AG10803 (cell line): ENCODE results near the gene DLG2.

Experiments used
- DNase-seq: peaks from one replicate; pipeline ENCODE4 v3.0.0; 2010; ENCODE audit warnings: low read depth
- H3K4me3 ChIP-seq: 2 replicates; pipeline ENCODE4 v1.5.1; 2011; ENCODE audit warnings: mild to moderate bottlenecking, low read length, control low read depth
- TF ChIP-seq, protein P1 (sequence below): conservative IDR thresholded peaks from 2 replicates; pipeline ENCODE4 v1.5.1; 2011; ENCODE audit warnings: mild to moderate bottlenecking, low read length, control low read depth, inconsistent platforms

DLG2 gene

GRCh38 chr11:84836371-84836770 is 790.8 kb downstream of the DLG2 start:
- TF ChIP-seq, protein P1, sequence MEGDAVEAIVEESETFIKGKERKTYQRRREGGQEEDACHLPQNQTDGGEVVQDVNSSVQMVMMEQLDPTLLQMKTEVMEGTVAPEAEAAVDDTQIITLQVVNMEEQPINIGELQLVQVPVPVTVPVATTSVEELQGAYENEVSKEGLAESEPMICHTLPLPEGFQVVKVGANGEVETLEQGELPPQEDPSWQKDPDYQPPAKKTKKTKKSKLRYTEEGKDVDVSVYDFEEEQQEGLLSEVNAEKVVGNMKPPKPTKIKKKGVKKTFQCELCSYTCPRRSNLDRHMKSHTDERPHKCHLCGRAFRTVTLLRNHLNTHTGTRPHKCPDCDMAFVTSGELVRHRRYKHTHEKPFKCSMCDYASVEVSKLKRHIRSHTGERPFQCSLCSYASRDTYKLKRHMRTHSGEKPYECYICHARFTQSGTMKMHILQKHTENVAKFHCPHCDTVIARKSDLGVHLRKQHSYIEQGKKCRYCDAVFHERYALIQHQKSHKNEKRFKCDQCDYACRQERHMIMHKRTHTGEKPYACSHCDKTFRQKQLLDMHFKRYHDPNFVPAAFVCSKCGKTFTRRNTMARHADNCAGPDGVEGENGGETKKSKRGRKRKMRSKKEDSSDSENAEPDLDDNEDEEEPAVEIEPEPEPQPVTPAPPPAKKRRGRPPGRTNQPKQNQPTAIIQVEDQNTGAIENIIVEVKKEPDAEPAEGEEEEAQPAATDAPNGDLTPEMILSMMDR = no peak
- no peak overlapping the region for H3K4me3 ChIP-seq

DNA sequence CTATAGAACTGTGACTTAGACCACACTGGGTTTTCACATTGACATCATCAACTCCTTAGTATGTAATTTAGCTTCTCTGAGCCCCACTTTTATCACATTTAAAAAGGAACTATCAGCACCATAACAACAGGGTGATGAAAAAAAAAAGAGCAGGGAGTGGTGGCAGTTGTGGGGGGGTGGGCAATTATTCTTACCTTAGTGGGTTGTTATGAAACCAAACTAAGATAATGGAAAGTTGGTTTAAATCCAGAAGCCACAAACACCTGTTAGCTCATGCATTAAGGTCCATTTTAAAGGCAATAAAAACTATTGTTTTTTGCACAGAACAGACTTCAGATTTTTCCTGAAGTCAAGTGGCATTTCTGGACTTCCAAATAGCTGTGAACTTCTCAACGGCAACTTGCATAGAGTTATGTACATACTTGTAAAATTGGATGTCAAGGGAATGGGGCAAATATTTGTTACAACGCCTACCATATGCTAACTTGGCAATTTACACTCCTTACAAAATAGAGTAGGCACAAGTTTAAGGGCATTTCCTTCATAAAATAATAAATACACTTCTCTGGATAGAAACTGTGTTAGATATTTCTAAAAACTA is 793.6 kb downstream of the DLG2 start:
- no peak for DNase-seq
- TF ChIP-seq, protein P1 = no peak
- H3K4me3 ChIP-seq = no peak overlapping the region

More at GRCh38 chr11:84836371-84836770, 790.8 kb downstream of the DLG2 start:
- no peak for DNase-seq

DNA sequence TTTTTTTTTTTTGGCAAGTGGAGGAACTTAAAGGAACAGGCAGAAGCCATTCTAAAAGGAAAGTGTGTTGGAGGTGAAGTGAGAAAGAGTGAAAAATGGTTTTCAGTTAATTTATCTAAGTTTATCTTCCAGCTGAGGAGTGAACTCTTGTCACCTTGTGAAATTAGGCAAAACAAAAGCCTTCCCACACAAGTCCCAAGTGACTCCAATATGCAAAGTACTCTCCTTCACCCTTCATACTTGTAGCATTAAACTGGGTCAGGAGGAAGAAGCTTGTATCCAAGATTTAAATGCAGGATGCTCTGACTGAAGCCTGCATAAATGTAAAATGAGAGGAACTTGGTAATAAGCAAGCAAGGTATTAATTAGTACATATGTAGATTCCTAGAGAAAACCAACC is 796.8 kb downstream of the DLG2 start:
- no peak for DNase-seq
- TF ChIP-seq, protein P1 = no peak

DNA sequence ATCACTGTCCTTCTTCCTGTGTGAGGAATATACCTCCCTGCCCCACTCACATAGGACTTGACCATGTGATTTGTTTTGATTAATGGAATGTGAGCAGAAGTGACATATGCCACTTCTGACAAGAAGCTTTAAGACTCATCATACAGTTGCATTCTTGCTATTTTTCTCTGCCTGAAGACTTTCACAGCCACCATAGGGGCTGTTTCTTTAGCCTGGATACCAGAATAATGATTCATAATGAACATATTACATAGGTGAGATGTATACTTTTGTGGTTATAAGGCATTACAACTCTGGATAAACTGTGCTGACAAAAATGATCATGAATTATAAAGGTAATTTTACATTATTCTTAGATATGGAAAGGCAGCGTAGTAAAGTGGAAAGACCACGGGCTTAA is 798.0 kb downstream of the DLG2 start:
- TF ChIP-seq, protein P1 = no peak

More for the DNA sequence above, 796.8 kb downstream of the DLG2 start:
- no peak overlapping the region for H3K4me3 ChIP-seq

DNA sequence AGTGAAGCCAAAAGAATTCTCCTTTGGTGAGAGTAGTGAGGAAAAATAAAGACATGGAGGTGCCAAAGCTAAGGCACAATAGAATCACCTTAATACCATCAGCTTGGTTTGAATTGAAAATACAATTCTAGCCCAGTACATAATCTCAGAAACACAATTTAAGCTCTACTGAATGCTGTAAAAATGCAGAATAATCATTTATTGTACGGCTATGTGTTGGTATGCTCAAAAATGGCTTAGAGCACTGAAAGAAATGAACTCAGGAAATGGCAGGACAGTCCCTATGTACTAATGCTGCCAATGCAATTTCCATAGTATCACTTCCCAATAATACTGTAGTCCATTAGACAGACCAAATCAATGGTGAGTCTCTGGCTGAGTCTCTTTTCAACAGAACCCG is 798.5 kb downstream of the DLG2 start:
- DNase-seq = no peak

More for the DNA sequence above, 798.0 kb downstream of the DLG2 start:
- H3K4me3 ChIP-seq = no peak overlapping the region
- DNase-seq = no peak

GRCh38 chr11:84825106-84825660 is 802.0 kb downstream of the DLG2 start:
- no peak overlapping the region for H3K4me3 ChIP-seq
- DNase-seq = peak; percentile 9
- TF ChIP-seq, protein P1 = no peak

More for the DNA sequence above, 798.5 kb downstream of the DLG2 start:
- TF ChIP-seq, protein P1 = no peak
- no peak overlapping the region for H3K4me3 ChIP-seq

GRCh38 chr11:84824624-84825023 is 802.5 kb downstream of the DLG2 start:
- peak; percentile 42 for DNase-seq
- TF ChIP-seq, protein P1 = no peak
- H3K4me3 ChIP-seq = no peak overlapping the region
